ENCODE data around the gene OR13C8.
"Not testable (repeated sequence)": the region's sequence is repeated elsewhere in the genome, so short reads cannot be mapped to it uniquely, and the experiment has no call there.

Gene OR13C8, protein sequence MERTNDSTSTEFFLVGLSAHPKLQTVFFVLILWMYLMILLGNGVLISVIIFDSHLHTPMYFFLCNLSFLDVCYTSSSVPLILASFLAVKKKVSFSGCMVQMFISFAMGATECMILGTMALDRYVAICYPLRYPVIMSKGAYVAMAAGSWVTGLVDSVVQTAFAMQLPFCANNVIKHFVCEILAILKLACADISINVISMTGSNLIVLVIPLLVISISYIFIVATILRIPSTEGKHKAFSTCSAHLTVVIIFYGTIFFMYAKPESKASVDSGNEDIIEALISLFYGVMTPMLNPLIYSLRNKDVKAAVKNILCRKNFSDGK

DNA sequence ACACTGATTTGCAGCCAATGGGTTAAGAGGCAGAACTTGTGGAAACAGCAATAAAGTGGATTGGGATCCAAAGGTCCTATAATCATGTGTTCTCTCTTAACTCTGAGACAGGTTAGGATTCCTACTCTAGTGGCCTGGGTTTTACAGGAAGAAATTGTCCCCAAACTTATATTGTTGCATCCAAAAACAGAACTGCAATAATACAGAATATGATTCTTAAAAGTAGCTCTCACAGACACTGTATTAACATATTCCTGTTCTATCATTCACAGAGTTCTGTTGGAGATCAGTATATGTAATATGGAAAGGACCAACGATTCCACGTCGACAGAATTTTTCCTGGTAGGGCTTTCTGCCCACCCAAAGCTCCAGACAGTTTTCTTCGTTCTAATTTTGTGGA lies at the start of gene OR13C8:
Gene OR13C8, plus strand, starts transcription at position 301 of the 400 bp plus-strand sequence. Its CDS starts 0 bp downstream, at position 301.
- Histone ChIP-seq H3K9me3 (ENCODE audit: low read length) (no peaks in the 10 kb centered on the region), H3K4me1 (ENCODE audit: insufficient read depth, low read length) (no peaks in the 10 kb centered on the region), H3K27me3 (ENCODE audit: control insufficient read depth in 1 of 2, insufficient read depth in 2 of 2, low read length in 2 of 2) (no peaks in the 10 kb centered on the region), H3K36me3 (ENCODE audit: insufficient read depth, low read length) (no peaks in the 10 kb centered on the region), H3K9ac (ENCODE audit: low read length) (no peak within 1 kb of the TSS), H3K4me3 (ENCODE audit: low read depth in 1 of 2, low read length in 2 of 2) (no peak within 1 kb of the TSS), H3K27ac (ENCODE audit: low read depth, low read length) (no peak within 1 kb of the TSS)

DNA sequence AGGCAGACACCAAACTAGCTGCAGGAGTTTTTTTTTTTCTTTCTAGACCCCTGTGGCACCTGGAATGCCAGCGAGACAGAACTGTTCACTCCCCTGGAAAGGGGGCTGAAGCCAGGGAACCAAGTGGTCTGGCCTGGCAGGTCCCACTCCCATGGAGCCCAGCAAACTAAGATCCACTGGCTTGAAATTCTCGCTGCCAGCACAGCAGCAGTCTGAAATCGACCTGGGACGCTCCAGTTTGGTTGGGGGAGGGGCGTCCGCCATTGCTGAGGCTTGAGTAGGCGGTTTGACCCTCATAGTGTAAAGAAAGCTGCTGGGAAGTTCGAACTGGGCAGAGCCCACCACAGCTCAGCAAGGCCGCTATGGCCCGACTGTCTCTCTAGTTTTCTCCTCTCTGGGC lies 48.7 kb upstream of the OR13C8 start:
- not testable (repeated sequence) for H3K27ac ChIP-seq (ENCODE audit: low read depth, low read length); H3K4me1 ChIP-seq (ENCODE audit: insufficient read depth, low read length); H3K9me3 ChIP-seq (ENCODE audit: low read length); H3K27me3 ChIP-seq (ENCODE audit: control insufficient read depth in 1 of 2, insufficient read depth in 2 of 2, low read length in 2 of 2); H3K4me3 ChIP-seq (ENCODE audit: low read depth in 1 of 2, low read length in 2 of 2); H3K9ac ChIP-seq (ENCODE audit: low read length); H3K36me3 ChIP-seq (ENCODE audit: insufficient read depth, low read length)

DNA sequence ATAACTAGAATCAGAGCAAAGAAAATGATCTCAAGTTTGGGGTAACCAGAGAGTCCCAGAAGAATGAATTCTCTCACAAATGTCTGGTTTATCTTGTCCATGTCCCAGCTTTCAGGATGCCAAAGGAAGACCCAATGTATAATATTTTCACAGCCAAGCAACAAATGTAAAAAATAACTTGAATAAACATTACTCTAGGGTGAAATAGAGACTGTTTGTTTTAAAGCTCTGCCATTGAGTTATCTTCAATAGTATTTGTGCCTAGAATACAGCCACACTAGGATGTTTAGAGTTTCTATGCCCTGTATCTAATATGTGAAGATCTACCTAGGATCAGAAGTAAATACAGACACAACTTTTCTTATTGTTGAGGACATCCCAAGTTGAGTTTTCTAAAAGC lies 41.9 kb upstream of the OR13C8 start, which contains the start of gene OR13C4:
Gene OR13C4, minus strand, starts transcription at position 101 of the 400 bp plus-strand sequence. Its CDS starts 0 bp downstream, at position 101.
- Histone ChIP-seq H3K36me3 (ENCODE audit: insufficient read depth, low read length) (no peaks in the 10 kb centered on the region), H3K27ac (ENCODE audit: low read depth, low read length) (no peak within 1 kb of the TSS), H3K9ac (ENCODE audit: low read length) (no peak within 1 kb of the TSS), H3K4me1 (ENCODE audit: insufficient read depth, low read length) (no peaks in the 10 kb centered on the region), H3K27me3 (ENCODE audit: control insufficient read depth in 1 of 2, insufficient read depth in 2 of 2, low read length in 2 of 2) (no peaks in the 10 kb centered on the region), H3K9me3 (ENCODE audit: low read length) (no peaks in the 10 kb centered on the region), H3K4me3 (ENCODE audit: low read depth in 1 of 2, low read length in 2 of 2) (no peak within 1 kb of the TSS)

DNA sequence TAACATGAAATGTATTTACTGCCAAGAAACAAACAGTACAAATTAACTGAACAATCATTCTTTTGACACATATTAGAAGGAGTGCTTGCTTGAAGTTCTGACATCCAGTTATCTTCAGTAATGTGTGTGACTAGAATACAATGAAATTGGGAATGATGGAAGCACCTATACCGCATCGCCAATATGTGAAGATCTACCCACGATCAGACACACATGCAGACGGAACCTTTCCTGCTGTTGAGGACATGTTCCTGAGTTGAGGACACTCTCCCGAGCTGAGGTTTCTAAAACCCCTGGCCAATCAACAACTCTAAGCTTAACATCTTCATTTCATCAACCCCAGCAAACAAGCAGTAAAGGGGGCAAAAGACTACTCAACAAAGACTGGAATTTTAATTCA lies 32.2 kb upstream of the OR13C8 start, which contains the start of gene OR13C3:
Gene OR13C3, minus strand, starts transcription at position 101 of the 400 bp plus-strand sequence. CDS start 133 bp downstream, outside the sequence.
- H3K9me3 ChIP-seq (ENCODE audit: low read length) = no peaks in the 10 kb centered on the region
- no peak within 1 kb of the TSS for H3K27ac ChIP-seq (ENCODE audit: low read depth, low read length)
- no peak within 1 kb of the TSS for H3K4me3 ChIP-seq (ENCODE audit: low read depth in 1 of 2, low read length in 2 of 2)
- no peak within 1 kb of the TSS for H3K9ac ChIP-seq (ENCODE audit: low read length)
- H3K27me3 ChIP-seq (ENCODE audit: control insufficient read depth in 1 of 2, insufficient read depth in 2 of 2, low read length in 2 of 2) = no peaks in the 10 kb centered on the region
- H3K36me3 ChIP-seq (ENCODE audit: insufficient read depth, low read length) = no peaks in the 10 kb centered on the region
- H3K4me1 ChIP-seq (ENCODE audit: insufficient read depth, low read length) = no peaks in the 10 kb centered on the region

DNA sequence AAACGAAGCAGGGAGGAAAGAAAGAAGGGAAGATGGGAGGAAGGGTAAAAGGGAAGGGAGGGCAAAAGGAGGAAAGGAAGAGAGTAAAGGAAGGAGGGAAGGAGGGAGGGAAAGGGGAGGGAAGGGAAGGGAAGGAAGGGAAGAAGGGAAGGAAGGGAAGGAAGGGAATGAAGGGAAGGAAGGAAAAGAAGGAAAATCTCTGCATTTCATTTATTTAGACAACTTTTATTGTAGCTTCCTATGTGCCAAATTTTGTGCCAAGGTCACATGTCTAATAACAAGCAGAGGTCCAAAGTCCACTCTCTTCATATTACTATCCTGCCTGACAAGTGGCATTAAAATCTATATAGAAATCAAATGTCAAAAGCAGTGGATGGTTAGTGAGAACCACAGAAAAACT lies 29.7 kb upstream of the OR13C8 start:
- H3K4me3 ChIP-seq (ENCODE audit: low read depth in 1 of 2, low read length in 2 of 2) = no peak overlapping the region
- no peaks in the 10 kb centered on the region for H3K27me3 ChIP-seq (ENCODE audit: control insufficient read depth in 1 of 2, insufficient read depth in 2 of 2, low read length in 2 of 2)
- no peaks in the 10 kb centered on the region for H3K9me3 ChIP-seq (ENCODE audit: low read length)
- H3K36me3 ChIP-seq (ENCODE audit: insufficient read depth, low read length) = no peaks in the 10 kb centered on the region
- H3K9ac ChIP-seq (ENCODE audit: low read length) = no peak overlapping the region
- no peaks in the 10 kb centered on the region for H3K4me1 ChIP-seq (ENCODE audit: insufficient read depth, low read length)
- H3K27ac ChIP-seq (ENCODE audit: low read depth, low read length) = no peak overlapping the region

DNA sequence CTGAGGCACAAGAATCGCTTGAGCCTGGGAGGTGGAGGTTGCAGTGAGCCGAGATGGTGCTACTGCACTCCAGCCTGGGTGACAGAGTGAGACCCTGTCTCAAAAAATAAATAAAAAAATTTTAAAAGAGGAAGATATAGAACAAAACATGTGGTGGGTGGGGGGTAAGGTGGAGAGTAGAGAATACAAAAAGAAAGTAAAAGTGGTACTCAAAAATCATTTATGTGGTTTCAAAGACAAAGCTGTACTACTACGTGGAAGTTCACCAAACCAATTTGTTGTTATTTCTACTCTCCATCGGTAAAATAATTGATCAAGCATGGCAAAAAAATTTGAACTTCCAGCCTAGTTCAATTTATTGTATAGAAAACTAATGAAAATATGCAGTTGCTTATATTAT lies 24.3 kb upstream of the OR13C8 start:
- no peak overlapping the region for H3K27ac ChIP-seq (ENCODE audit: low read depth, low read length)
- no peaks in the 10 kb centered on the region for H3K27me3 ChIP-seq (ENCODE audit: control insufficient read depth in 1 of 2, insufficient read depth in 2 of 2, low read length in 2 of 2)
- no peaks in the 10 kb centered on the region for H3K36me3 ChIP-seq (ENCODE audit: insufficient read depth, low read length)
- no peaks in the 10 kb centered on the region for H3K4me1 ChIP-seq (ENCODE audit: insufficient read depth, low read length)
- H3K4me3 ChIP-seq (ENCODE audit: low read depth in 1 of 2, low read length in 2 of 2) = no peak overlapping the region
- no peak overlapping the region for H3K9ac ChIP-seq (ENCODE audit: low read length)
- no peaks in the 10 kb centered on the region for H3K9me3 ChIP-seq (ENCODE audit: low read length)

DNA sequence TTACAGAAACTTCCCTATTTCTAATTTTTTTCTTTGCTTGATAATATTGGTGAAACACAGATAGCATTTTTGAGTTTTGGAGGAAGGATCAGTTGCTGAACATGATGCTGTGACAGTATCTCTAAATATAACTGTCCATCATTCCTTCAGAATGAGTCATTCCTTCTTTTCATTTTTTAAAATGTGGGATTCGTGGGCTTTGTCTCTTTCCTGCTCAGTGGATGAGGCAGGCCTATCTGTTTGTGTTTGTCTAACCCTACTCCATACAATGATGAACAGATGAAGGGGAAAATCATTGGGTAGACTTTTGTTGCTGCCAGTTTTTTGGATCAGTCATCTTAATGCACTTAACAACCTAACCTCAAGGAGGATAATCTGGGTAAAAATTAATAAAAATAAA lies 15.7 kb upstream of the OR13C8 start:
- Histone ChIP-seq H3K9me3 (ENCODE audit: low read length) (no peaks in the 10 kb centered on the region), H3K27ac (ENCODE audit: low read depth, low read length) (no peak overlapping the region), H3K4me1 (ENCODE audit: insufficient read depth, low read length) (no peaks in the 10 kb centered on the region), H3K27me3 (ENCODE audit: control insufficient read depth in 1 of 2, insufficient read depth in 2 of 2, low read length in 2 of 2) (no peaks in the 10 kb centered on the region), H3K4me3 (ENCODE audit: low read depth in 1 of 2, low read length in 2 of 2) (no peak overlapping the region), H3K36me3 (ENCODE audit: insufficient read depth, low read length) (no peaks in the 10 kb centered on the region), H3K9ac (ENCODE audit: low read length) (no peak overlapping the region)

DNA sequence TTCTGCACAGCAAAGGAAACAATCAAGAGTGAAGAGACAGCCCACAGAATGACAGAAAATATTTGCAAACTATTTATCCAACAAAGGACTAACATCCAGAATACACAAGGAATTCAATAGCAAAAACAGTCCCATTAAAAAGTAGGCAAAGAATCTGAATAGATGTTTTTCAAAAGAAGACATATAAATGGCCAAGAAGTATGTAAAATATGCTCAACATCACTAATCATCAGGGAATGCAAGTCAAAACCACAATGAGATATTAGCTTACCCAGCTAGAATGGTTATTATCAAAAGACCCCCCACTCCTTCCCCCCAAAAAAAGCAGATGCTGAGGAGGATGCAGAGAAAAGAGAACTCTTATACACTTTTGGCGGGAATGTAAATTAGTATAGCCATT lies 13.4 kb upstream of the OR13C8 start:
- Histone ChIP-seq H3K4me1 (ENCODE audit: insufficient read depth, low read length) (no peaks in the 10 kb centered on the region), H3K9ac (ENCODE audit: low read length) (no peak overlapping the region), H3K36me3 (ENCODE audit: insufficient read depth, low read length) (no peaks in the 10 kb centered on the region), H3K27ac (ENCODE audit: low read depth, low read length) (no peak overlapping the region), H3K4me3 (ENCODE audit: low read depth in 1 of 2, low read length in 2 of 2) (no peak overlapping the region), H3K9me3 (ENCODE audit: low read length) (no peaks in the 10 kb centered on the region), H3K27me3 (ENCODE audit: control insufficient read depth in 1 of 2, insufficient read depth in 2 of 2, low read length in 2 of 2) (no peaks in the 10 kb centered on the region)

DNA sequence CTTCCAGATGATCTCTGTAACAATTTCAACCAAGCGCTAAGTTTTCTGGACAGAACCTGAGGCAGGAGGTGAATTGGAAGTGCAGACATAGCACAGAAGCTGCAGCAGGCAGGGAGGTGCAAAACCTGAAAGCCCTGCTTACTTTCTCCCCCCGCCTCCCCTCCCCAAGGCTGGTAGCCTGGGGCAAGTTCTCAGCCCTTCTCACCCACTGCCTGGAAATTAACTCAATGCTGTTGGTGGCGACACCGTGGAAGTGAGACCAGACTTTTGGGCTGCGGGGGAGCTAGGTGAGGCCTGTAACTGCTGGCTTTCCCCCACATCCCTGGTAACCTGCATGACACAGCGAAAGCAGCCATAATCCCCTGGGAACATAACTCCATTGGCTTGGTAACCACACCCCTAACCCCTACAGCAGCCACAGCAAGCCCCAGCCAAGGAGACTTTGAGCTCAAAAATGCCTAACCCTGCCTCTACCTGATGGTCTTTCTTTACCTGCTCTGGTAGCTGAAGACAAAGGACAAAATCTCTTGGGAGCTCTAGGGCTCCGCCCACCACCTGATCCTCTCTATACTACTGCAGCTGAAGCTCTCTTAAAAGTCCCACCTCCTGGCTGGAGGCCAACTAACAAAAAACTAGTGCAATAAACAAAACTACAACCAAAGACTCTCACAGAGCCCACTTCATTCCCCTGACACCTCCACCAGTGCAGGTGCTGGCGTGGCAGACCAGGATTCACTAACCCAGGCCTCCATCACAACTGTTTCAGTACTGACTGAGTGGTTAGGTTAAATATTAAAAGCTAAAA lies 11.9 kb upstream of the OR13C8 start:
- Histone ChIP-seq H3K4me1 (ENCODE audit: insufficient read depth, low read length) (no peaks in the 10 kb centered on the region), H3K9ac (ENCODE audit: low read length) (no peak overlapping the region), H3K27me3 (ENCODE audit: control insufficient read depth in 1 of 2, insufficient read depth in 2 of 2, low read length in 2 of 2) (no peaks in the 10 kb centered on the region), H3K27ac (ENCODE audit: low read depth, low read length) (no peak overlapping the region), H3K9me3 (ENCODE audit: low read length) (no peaks in the 10 kb centered on the region), H3K36me3 (ENCODE audit: insufficient read depth, low read length) (no peaks in the 10 kb centered on the region), H3K4me3 (ENCODE audit: low read depth in 1 of 2, low read length in 2 of 2) (no peak overlapping the region)

DNA sequence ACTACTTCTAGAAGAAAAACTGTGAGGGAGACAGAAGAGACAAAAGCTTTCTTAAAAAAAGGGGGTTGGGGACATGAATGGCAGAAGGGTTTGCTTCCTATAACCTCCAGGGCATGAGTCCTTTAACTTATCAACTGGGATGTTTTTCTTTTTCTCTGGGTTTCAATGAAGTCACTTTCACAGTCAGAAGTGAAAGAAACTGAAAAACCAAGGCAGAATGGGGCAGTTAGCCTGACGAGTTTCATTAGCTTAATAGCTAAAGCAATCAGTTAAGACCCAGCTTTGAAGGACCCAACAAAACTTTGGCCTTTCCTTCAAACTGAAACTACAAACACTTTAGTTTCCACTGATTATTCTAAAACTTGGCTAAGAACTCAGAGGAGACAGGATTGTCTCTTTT lies 4.6 kb upstream of the OR13C8 start:
- Histone ChIP-seq H3K4me3 (ENCODE audit: low read depth in 1 of 2, low read length in 2 of 2) (no peak overlapping the region), H3K27ac (ENCODE audit: low read depth, low read length) (no peak overlapping the region), H3K4me1 (ENCODE audit: insufficient read depth, low read length) (no peaks in the 10 kb centered on the region), H3K36me3 (ENCODE audit: insufficient read depth, low read length) (no peaks in the 10 kb centered on the region), H3K27me3 (ENCODE audit: control insufficient read depth in 1 of 2, insufficient read depth in 2 of 2, low read length in 2 of 2) (no peaks in the 10 kb centered on the region), H3K9ac (ENCODE audit: low read length) (no peak overlapping the region), H3K9me3 (ENCODE audit: low read length) (no peaks in the 10 kb centered on the region)

DNA sequence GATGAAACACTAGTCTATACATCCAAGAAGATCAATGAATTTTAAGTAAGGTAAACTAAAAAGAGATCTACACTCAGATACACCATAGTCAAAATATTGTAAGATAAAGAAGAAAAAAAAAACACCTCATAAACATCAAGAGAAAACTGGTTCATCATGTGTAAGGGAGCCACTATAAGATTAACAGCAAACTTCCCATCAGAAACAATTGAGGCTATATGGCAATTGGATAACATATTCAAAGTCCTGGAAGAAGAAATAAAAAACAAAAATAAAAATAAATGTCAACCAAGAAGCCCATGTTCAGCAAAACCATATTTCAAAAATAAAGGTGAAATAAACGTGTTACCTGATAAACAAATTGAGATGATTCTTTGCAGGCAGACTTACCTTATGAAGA lies 3.6 kb downstream of the OR13C8 start:
- Histone ChIP-seq H3K36me3 (ENCODE audit: insufficient read depth, low read length) (no peaks in the 10 kb centered on the region), H3K4me3 (ENCODE audit: low read depth in 1 of 2, low read length in 2 of 2) (no peak overlapping the region), H3K9ac (ENCODE audit: low read length) (no peak overlapping the region), H3K27ac (ENCODE audit: low read depth, low read length) (no peak overlapping the region), H3K27me3 (ENCODE audit: control insufficient read depth in 1 of 2, insufficient read depth in 2 of 2, low read length in 2 of 2) (no peaks in the 10 kb centered on the region), H3K4me1 (ENCODE audit: insufficient read depth, low read length) (no peaks in the 10 kb centered on the region), H3K9me3 (ENCODE audit: low read length) (no peaks in the 10 kb centered on the region)
